HG03342 (cell line): ENCODE measurements around the gene HOXB3.

Experiments used
- ATAC-seq: cut with Tn5 transposase; IDR thresholded peaks from one replicate; pipeline ENCODE4 v1.9.1; 2021; ENCODE audit warnings: mild to moderate bottlenecking, moderate library complexity; ENCODE audit not compliant: unreplicated experiment

The HOXB3 gene

DNA sequence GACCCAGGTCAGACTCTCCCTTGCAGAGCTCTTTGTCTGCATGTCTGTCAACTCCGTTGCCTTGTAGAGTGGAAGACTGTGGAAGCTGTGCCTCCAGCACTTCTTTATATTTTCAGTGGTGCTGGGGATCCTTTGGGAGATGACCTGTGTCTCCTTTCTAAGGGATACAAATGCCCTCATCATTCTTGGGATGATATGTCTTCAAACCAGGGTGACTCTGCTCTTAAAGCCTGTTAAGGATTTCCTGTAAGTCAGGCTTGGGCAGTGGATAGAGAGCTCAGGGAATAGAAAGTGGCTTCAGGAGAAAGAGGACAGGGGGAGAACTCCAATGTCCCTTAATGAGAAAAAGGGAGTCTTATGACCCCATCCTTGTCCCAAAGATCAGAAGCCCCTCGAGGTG lies 1.5 kb downstream of the HOXB3 start:
- ATAC-seq: no peak

DNA sequence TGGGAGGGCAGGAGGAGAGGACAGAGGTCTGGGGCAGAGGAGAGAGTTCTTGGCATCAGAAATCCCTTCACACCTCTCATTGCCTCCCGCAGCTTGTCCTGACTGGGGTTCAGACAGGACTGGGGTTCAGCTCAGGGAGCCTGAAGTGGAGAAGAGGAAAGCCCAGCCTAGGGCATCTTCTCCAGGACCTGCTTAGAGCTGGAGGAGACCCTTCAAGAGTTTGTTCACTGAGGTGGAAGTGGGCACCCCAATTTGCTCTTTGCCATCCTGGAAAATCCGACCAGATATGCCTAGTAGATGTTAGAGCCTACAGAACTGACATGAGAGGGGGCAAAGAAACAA lies 2.0 kb downstream of the HOXB3 start:
- ATAC-seq: no peak

DNA sequence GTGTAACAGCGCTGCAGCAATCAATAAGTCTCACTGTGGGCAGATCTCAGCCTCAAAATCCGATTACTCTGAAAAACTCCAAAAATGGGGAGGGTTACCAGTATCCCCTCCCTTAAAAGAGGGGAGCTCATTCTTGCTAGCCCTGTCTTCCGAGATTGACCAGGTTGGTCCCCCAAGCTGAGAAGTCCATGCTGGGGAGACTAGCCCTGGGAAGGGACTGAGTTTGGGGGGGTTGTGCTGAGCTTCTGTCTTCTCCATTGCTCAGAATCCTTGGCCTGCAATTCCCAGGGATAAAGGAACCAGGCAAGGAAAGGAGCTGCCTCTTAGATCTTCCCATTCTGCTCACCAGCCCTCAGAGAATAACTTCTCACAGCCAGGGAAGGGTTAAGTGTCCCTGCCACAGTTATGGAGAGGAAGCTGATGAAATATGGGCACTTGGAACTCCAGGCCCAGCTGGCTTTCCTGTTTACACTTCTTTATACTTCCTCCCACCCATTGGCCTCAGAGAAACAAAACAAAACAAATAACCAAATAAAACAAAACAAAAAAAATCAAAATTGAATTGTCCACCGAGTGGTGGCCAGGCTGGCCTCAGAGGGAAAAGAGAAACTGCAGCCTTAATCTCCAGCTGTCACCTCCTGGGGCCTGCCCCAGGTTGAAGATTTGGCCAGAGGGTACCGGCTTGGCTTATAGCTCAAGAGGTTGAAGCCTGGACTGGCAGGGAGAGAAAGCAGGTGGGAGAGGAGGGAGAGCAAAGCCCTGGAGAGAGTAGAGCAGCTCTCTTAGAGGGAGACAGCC lies 2.6 kb downstream of the HOXB3 start:
- ATAC-seq: no peak

DNA sequence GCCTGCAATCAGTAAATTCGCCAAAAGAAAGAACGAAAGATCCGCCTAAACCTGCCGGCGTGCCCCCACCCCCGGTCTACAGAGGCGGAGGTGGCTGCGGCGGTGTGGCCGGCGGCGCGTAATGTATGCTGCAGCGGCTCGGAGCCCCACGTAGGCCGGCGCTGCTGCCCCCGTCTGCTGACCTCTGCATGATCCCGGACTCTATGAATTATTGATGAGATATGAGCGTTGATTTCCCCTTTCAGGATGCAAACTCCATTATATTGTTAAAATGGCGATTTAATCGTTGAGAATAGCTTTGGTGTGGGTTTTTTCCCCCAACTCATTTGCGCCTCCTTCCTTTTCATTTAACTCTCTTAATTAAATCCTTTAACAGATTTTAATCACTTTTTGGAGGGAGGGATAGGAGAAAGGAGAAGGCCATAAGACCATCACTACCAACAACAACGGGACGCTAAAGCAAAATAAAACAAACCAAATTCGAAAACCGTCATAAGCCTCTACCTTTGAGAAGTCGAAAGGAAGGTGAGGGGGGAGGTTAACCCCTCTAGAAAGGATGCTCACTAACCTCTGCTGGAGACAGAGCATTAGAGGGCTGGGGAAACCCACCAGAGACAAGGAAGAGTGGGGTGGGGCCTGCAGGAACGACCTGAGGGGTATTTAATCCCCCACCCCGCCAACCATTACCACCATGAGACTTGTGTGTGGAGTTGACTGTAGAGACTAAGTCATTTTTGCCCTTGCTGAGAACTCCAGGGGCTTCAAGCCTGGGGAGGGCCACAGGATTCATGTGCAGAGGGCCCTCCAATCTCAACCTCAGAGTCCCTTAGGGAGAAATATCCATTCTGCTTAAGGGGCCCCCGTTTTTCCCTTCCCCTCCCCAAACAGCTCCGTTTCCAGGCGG lies 3.4 kb downstream of the HOXB3 start:
- no peak for ATAC-seq

DNA sequence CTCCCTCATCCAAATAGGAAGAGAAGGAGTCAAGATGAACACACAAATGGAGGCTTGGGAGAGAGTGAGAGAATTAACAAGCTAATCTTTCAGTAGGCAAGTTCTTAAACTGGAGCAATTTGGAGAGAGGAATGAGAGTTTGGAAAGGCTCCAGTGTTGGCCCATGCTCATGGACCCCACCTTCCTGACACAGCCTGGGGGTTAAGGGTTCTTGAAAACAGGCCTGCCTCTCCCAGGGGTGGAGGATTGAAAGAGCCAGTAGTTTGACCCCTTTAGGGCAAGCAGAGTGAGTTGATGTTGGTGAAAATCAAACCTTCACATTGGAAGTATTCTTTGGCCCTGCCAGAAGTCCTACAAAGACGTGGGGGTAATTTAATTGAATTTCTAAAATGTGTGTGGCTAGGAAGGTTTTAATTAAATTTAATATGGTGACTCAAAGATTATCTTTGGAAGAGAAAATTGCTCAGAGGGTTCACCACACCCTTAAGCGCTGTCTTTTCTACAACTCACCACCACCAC lies 5.8 kb downstream of the HOXB3 start:
- no peak for ATAC-seq

DNA sequence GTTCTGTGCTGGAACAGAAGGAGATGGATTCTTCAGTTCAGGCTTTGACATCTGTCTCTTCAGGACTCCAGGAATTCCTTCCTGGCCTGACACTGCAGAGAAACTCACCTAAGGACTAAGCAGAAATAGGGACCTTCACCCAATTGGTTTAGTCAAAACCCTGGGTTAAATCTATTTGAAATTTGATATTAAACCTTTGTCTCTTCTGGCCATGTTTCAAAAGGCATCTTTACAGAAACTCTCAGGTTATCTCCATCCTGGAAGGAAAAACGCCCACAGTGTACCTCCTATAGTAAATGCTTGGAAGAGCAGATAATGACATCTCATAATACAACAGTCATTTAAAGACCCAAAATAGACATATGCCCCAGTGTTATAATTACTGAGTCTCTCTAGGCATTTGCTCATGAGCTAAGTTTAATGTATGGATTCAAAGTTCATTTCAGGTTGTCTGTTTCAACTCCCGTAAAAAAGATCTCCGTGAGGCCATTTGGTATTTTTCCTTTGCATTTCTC lies 6.3 kb downstream of the HOXB3 start:
- no peak for ATAC-seq

DNA sequence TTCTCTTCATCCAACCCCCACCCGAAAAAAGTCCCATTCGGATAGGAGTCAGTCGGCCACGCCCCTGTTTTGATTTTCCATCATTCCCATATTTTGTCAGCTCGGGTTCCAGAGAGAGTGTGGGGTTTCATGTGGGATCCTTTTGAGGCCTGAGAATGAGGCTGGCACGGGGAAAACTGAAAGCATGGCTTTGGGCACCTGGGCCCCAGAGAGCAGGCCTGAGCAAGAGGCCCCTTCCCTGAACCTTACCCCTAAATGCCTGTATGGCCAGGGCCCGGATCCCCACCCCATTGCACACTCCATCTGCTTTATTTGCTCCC lies 7.3 kb downstream of the HOXB3 start:
- no peak for ATAC-seq

DNA sequence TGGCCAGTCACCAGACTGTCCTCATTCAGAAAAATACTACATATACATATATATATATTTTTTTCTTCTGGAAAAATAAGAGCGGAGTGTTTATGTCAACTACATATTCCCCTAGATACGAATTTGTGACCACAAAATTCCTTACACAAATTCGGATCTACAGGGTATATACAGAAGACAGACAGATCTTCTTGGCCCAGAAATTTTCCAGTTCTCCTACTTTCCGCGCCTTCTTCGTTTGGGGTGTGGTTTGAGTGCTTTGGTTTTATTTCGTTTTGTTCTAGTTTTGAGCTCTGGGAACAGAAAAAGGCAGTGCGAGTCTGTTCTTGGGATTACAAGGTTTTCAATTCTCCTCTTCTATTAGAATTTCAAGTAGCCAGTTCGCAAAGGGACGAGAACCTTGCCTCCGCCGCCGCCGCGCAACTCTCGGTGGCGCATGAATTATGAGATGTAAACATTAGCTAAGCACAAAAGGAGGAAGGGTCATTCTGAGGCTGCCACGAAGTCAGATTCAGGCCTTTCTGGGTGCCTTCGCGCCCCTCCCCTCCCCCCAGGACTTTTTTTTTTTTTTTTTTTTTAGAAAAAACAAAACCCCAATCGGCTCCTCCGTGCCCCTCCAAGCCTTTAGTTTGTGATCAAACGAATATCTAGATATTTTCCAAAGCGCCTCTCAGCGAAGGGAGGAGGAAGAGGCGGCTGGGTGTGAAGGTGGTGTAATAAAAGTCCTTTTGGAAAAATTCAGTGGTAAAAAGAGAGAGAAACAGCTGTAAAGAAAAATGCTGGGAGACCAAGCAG lies 10.1 kb downstream of the HOXB3 start:
- ATAC-seq: no peak

DNA sequence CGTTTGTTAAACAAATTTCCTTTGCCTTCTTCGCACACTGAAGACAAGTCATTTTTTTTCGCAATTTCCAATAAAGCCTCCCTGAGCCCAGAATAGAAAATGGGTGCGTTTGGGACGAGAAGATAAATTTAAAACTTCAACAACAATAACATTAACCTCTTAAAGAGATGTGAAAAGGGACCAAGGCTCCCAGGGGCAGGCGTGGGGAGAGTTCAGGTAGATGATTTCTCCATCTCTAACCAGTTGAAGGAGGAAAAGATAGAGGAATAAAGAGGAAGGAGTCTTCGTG lies 10.6 kb downstream of the HOXB3 start:
- ATAC-seq: no peak

DNA sequence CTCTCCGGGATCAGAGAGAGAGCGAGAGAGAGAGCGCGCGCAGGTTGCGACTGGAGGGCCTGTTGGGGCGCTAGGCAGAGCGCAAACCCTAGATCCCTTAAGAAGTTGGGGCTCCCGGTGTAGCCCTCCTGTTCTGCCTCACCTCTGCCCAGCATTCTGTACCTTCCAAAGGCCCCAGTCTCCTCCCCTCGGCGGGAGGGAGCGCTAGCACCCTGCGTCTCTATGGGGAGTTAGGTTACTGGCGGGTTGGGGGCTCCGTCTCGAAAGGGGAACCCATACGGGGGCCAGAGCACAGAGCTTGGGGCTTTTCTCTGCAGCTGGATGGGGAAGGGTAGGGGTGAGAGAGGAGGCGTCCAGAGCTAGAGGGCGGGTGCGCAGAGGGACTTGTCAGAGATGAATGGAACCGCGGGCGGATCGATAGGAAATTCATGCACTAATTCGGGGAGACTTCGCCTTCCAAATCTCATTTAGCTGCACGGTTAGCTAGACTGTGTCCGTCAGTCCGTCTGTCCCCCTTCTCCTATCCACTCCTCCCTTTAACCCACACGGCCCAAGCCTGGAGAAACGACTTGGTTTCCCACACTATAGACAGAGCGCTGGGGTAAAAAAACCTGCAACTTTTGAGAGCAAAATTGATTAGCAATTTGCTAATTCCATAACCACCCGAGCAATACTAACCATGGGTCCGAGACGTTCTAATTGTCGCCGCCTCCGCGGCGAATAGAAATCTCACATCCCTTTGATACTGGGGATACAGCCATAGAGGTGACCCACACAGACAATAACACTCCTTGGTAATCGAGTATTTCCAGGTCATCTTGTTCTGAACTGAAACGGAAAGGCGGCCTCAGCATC lies 11.2 kb downstream of the HOXB3 start:
- no peak for ATAC-seq

DNA sequence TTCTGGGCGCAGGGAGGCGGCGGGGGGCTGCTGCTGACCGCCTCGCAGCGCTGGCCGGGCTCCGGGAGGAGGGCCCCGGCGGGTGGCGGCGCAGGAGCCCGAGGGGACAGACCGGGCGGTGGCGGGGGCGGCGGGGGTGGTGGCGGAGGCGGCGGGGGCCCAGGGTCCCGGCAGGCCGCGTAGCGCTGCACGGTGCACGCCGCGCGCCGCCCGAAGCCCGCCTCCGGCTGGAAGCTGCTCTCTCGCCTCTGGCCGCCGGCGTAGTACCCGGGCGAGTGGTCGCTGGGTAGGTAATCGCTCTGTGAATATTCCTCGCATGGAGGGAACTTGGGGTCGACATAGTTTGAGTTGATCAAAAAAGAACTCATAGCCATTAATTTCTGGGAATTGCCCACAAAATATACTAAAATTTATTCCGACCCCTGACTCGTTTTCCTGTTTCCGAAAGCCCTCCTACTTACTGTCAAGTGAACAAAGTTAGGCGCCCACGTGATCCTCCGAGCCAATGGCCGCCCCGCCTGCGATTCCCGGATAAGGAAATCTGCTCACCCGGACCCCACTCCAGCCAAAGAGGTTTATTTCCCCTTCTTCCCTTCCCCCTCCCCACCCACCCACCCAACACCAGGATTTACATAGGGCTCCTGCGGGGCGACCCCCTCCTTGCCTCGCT lies 12.0 kb downstream of the HOXB3 start, which contains the start of gene HOXB4:
TSS of gene HOXB4 (minus strand) at position 405 of the 670 bp plus-strand sequence. CDS start at position 374, 31 bp downstream.
- no peak for ATAC-seq

DNA sequence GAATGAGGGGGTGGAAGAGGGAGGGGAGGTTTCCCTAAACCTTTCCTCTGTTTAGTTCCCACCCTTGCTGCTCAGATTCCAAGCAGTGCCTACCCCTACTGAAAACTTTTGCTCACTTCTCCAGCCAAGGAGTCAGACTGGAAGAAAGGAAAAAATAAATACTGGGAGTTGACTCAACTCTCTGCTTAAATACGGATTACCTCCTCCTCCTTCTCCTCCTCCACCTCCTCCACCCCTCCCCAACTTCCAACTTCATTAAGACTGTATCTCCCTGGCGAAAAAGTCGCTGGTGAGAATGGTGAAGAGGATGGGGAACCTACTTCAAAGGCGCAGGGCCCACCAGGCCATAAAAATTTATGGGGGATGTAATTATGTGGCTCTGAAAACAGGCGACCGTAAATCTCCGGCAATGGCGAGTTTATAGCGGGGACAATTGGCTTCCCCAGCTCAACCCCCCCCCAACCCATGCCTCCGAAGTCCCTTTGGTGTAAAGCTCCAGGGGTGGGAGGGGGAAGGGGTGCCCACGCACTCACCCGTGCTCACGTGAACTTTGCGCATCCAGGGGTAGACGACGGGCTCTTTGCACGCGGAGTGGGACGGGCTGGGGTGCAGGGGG lies 12.6 kb downstream of the HOXB3 start:
- ATAC-seq: no peak

DNA sequence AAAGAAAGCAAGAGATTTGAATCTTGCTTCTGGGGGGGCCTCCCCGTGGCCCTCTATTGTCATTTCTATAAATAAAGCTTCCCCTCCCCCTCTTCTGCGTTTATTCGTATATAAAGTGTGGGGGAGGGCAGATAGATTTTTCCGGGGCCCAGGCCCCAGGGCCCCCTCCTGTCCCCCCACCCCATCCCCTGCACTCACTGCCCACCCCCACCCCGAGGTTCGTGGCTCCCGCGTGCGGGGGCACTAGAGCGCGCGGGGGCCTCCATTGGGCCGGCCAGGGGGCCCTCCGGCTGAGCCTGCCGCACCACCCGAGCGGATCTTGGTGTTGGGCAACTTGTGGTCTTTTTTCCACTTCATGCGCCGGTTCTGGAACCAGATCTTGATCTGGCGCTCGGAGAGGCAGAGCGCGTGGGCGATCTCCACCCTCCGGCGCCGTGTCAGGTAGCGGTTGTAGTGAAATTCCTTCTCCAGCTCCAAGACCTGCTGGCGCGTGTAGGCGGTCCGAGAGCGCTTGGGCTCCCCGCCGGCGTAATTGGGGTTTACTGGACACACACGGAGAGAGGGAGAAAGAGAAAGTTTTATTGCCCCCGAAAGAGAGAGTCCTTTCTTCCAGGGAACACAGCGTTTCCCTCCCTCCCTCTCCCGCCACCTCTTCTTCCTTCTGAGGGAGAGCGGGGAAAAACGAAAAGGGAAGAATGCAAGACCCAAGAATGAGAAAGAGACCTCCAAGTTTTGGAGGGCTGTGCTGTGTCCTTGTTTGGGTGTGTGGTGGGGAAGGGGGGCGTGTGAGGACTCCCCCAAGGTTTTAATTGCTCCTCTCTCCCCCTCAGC lies 13.3 kb downstream of the HOXB3 start:
- ATAC-seq: no peak

DNA sequence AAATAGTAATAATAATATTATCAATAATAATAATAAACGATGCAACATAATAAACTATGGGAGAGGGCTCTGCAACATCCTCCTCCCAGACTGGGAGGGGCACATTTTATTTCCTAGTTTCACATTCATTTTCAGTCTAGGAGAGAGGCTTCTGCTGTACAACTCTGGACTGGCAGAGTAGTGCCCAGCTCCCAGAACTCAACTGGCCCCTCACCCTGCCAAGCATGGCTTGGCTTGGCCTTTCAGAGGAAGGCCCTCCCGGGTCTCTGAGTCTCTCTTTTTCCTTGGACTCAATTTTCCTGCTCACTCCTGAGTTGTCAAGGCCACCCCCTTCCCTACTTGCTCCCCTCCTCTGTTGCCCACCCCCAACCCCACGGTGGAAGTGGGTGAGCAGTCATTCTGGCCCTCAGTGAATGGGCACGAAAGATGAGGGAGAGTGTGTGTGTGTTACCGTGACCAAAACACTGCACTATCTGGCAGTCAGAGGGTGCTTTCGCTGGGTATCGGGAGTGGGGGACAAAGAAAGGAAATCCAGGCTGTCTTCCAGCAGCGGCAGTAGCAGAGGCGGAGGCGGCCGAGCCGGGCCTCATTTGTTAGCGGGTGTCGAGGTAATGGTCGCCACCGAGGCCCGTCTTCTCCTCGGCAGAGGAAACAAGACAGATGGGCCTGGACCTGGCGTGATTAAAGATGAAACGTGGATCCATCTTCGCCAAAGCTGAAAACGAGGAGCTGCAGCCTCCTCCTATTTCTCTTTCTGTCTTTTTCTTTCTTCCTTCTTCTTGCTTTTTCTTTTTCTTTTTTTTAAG lies 14.2 kb downstream of the HOXB3 start:
- ATAC-seq: no peak

DNA sequence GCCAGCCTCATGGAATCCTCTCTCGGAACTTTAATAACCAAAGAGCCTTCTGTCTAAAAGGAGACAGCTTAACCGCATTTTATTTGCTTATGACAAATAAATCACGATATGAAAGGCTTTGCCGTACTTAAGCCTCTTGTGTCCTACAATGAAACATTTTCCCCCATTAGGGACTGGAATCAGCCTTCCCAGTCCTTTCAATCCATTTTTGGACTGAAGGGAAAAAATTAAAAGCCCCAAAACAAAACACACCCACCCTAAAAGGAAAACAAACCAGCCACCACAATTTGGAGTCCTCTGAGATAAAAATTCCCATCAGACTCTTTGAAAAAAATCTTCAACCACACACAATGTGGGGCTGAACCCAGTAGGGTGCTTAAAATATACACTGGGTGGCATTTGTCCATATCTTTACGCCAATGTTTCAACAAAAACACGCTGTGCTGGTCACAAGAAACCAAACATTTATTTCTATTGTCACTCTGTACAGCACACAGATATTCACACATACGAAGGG lies 14.9 kb downstream of the HOXB3 start:
- ATAC-seq: no peak

DNA sequence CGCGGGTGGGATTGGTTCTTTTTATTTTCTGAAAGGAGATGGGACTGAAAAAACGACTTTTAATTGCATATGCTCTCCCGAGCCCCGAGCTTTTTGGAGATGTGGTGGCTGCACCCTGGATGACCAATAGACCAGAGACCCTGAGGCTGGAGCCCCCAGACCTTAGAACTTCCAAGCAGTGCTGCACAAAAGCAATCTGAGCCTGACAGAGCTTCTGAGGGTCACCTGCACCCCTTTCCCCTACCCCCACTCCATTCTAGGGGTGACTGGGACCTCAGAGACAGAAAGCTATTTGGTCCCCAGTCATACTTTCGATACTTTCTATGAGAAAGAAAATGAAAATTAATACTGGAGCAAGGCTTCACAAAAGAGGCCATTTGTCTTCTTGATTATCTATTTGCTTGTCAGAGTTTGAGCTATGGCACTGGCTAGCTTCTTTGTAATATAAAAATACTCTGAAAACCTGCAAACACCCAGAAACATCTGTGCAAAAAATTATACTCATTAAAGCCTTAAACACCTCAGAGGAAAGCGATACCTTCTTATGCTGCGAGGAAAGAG lies 15.5 kb downstream of the HOXB3 start:
- ATAC-seq: no peak

DNA sequence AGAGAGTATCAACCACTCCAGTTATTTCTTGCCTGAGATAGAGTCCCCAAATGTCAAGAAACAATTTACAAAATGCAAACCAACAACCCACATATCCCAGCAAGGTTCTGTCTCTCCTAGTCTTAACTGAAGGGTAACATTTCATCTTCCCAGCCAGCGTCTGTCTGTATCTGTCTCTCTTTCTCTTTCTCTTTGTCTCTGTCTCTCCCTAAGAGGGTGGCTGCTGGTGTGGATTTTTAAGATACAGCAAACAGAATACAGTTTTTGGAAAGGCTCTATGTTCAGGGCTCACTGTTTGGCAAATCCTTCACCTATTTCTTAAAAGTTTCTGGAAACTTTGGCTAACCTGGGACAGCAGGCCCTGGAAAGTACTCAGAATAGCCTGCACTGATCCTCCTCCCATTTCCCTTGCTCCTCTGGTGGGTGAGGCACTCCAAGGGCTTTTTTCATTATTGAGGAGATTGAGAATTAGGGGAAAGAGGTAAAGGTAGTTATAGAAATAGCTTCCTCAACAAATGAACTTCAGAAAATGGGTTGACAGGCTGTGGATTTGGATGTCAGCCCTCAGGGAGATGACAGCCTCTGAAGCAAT lies 18.1 kb downstream of the HOXB3 start:
- ATAC-seq: no peak
